ENCODE data around the gene ME1.

- TF ChIP-seq EZH2 (IDR thresholded peaks at IDR 0.05; ENCODE audit: insufficient read depth, poor library complexity, severe bottlenecking) (no peak), EZH2phosphoT487 (IDR thresholded peaks at IDR 0.05; ENCODE audit: insufficient read depth, low read depth) (no peak)
Measured at GRCh38 chr6:83215131-83216047, 215.5 kb downstream of the ME1 start.

Data from GM23248 (cell line).